GM12878 (cell line): ENCODE data around the gene NDUFC2.

Source experiments
- CTCF ChIP-seq, 3 experiments: IDR thresholded peaks in 2 of 3; conservative IDR thresholded peaks in 1 of 3; 2 replicates each; pipeline ENCODE4 v1.5.1; 2011; ENCODE audit warnings: low read depth in 3 of 3, low read length in 3 of 3, mild to moderate bottlenecking in 3 of 3, control low read depth in 2 of 3, moderate library complexity in 2 of 3, inconsistent platforms in 1 of 3, mixed read lengths in 1 of 3; ENCODE audit not compliant: control insufficient read depth in 2 of 3, insufficient read depth in 1 of 3; ENCODE audit errors: extremely low read depth in 1 of 3
- POLR2A ChIP-seq: IDR thresholded peaks from 2 replicates; pipeline ENCODE4 v1.6.1; 2011; ENCODE audit warnings: low read depth, mild to moderate bottlenecking, low read length
- TCF12 ChIP-seq: IDR thresholded peaks from 2 replicates; pipeline ENCODE4 v1.6.1; 2011; ENCODE audit warnings: low read depth, mild to moderate bottlenecking, low read length

GRCh38 chr11:78083021-78083420, 3.4 kb upstream of the NDUFC2 start:
- TF ChIP-seq CTCF (IDR thresholded peaks at IDR 0.05 in 2 of 3, conservative IDR thresholded peaks at IDR 0.05 in 1 of 3; ENCODE audit: control insufficient read depth in 2 of 3, extremely low read depth in 1 of 3, insufficient read depth in 1 of 3, low read depth in 3 of 3, low read length in 3 of 3) (no peak), TCF12 (no peak), POLR2A (no peak)
